Measurements from ENCODE around the gene UPK3BL2. TPM values are rescaled to one million over a fixed set of nuclear protein-coding genes. Genes with fewer than 3 reads are reported as not detected.
"Not testable (repeated sequence)": the region's sequence is repeated elsewhere in the genome, so short reads cannot be mapped to it uniquely, and the experiment has no call there.

The UPK3BL2 gene
- total RNA-seq, 2 experiments from 2014 or later, result 24.1 to 27.1 TPM

GRCh38 chr7:102503141-102503540 lies 40.4 kb downstream of the UPK3BL2 start:
- H3K4me3 Mint-ChIP-seq, ATAC-seq: not testable (repeated sequence)

GRCh38 chr7:102498321-102498720 lies 45.2 kb downstream of the UPK3BL2 start:
- DNase-seq; H3K4me3 Mint-ChIP-seq; H3K36me3 Mint-ChIP-seq (ENCODE audit: low read depth); ATAC-seq; H3K27ac Mint-ChIP-seq; H3K4me1 Mint-ChIP-seq (ENCODE audit: low read depth); POLR2A ChIA-PET; CTCF ChIA-PET; H3K27me3 Mint-ChIP-seq (ENCODE audit: low read depth); H3K9me3 Mint-ChIP-seq (ENCODE audit: insufficient read depth): not testable (repeated sequence)

More at GRCh38 chr7:102503141-102503540, 40.4 kb downstream of the UPK3BL2 start:
- H3K27me3 Mint-ChIP-seq (ENCODE audit: low read depth); POLR2A ChIA-PET; H3K9me3 Mint-ChIP-seq (ENCODE audit: insufficient read depth); H3K4me1 Mint-ChIP-seq (ENCODE audit: low read depth); CTCF ChIA-PET; H3K27ac Mint-ChIP-seq; H3K36me3 Mint-ChIP-seq (ENCODE audit: low read depth); DNase-seq: not testable (repeated sequence)

- H3K9me3 Mint-ChIP-seq (ENCODE audit: insufficient read depth); ATAC-seq; H3K27me3 Mint-ChIP-seq (ENCODE audit: low read depth); H3K4me1 Mint-ChIP-seq (ENCODE audit: low read depth); CTCF ChIA-PET; H3K27ac Mint-ChIP-seq; H3K36me3 Mint-ChIP-seq (ENCODE audit: low read depth); DNase-seq; POLR2A ChIA-PET; H3K4me3 Mint-ChIP-seq: not testable (repeated sequence)
Observed at GRCh38 chr7:102497308-102497707, 46.2 kb downstream of the UPK3BL2 start.

- H3K4me3 Mint-ChIP-seq; H3K9me3 Mint-ChIP-seq (ENCODE audit: insufficient read depth); H3K4me1 Mint-ChIP-seq (ENCODE audit: low read depth); CTCF ChIA-PET; ATAC-seq; DNase-seq; H3K36me3 Mint-ChIP-seq (ENCODE audit: low read depth); H3K27me3 Mint-ChIP-seq (ENCODE audit: low read depth); H3K27ac Mint-ChIP-seq; POLR2A ChIA-PET: not testable (repeated sequence)
Observed at GRCh38 chr7:102496861-102497260, 46.6 kb downstream of the UPK3BL2 start.

- H3K27ac Mint-ChIP-seq; H3K4me3 Mint-ChIP-seq; H3K4me1 Mint-ChIP-seq (ENCODE audit: low read depth); POLR2A ChIA-PET; CTCF ChIA-PET; H3K9me3 Mint-ChIP-seq (ENCODE audit: insufficient read depth); DNase-seq; H3K36me3 Mint-ChIP-seq (ENCODE audit: low read depth); H3K27me3 Mint-ChIP-seq (ENCODE audit: low read depth): not testable (repeated sequence)
- ATAC-seq, result peak; percentile 79
Observed at GRCh38 chr7:102494473-102495149, 48.9 kb downstream of the UPK3BL2 start.

GRCh38 chr7:102494026-102494425 lies 49.5 kb downstream of the UPK3BL2 start:
- peak overlapping the region; percentile 71 for H3K27ac Mint-ChIP-seq
- CTCF ChIA-PET; H3K9me3 Mint-ChIP-seq (ENCODE audit: insufficient read depth); POLR2A ChIA-PET; H3K36me3 Mint-ChIP-seq (ENCODE audit: low read depth); H3K4me1 Mint-ChIP-seq (ENCODE audit: low read depth); H3K27me3 Mint-ChIP-seq (ENCODE audit: low read depth): not testable (repeated sequence)
- peak; percentile 22 for ATAC-seq
- peak overlapping the region; percentile 43 for H3K4me3 Mint-ChIP-seq
- DNase-seq, result peak; percentile 73

GRCh38 chr7:102493220-102493935 lies 50.1 kb downstream of the UPK3BL2 start:
- H3K9me3 Mint-ChIP-seq (ENCODE audit: insufficient read depth); DNase-seq; H3K36me3 Mint-ChIP-seq (ENCODE audit: low read depth); H3K4me3 Mint-ChIP-seq; H3K4me1 Mint-ChIP-seq (ENCODE audit: low read depth); CTCF ChIA-PET; POLR2A ChIA-PET; H3K27ac Mint-ChIP-seq; H3K27me3 Mint-ChIP-seq (ENCODE audit: low read depth): not testable (repeated sequence)
- ATAC-seq, result peak; percentile 45

GRCh38 chr7:102490529-102491075 lies 52.9 kb downstream of the UPK3BL2 start:
- H3K4me3 Mint-ChIP-seq; CTCF ChIA-PET; H3K9me3 Mint-ChIP-seq (ENCODE audit: insufficient read depth); H3K27ac Mint-ChIP-seq; POLR2A ChIA-PET; H3K36me3 Mint-ChIP-seq (ENCODE audit: low read depth); H3K4me1 Mint-ChIP-seq (ENCODE audit: low read depth); H3K27me3 Mint-ChIP-seq (ENCODE audit: low read depth): not testable (repeated sequence)
- DNase-seq, result peak; percentile 78
- ATAC-seq, result peak; percentile 55

Other genes with a start within 250 kb of the UPK3BL2 start
- gene SPDYE6, start 187.3 kb downstream of the UPK3BL2 start, total RNA-seq, result not detected
- gene PRKRIP1, start 147.3 kb downstream of the UPK3BL2 start, total RNA-seq, result 10 to 100 TPM; 26.8 to 28.1 TPM
- gene ORAI2, start 110.1 kb downstream of the UPK3BL2 start, total RNA-seq, result 10 to 100 TPM; 72.5 to 72.8 TPM
- 10 to 100 TPM; 10.8 to 11.1 TPM for gene ALKBH4, start 78.8 kb downstream of the UPK3BL2 start, total RNA-seq
- gene LRWD1, start 78.7 kb downstream of the UPK3BL2 start, total RNA-seq, result 10 to 100 TPM; 16.7 to 21.7 TPM
- 10 to 100 TPM; 55.7 to 62.0 TPM for gene POLR2J, start 64.8 kb downstream of the UPK3BL2 start, total RNA-seq
- 10 to 100 TPM; 18.9 to 21.1 TPM for gene RASA4B, start 25.9 kb downstream of the UPK3BL2 start, total RNA-seq
- gene SPDYE2, start 7.5 kb upstream of the UPK3BL2 start, total RNA-seq, result under 1 TPM in 1 of 2 experiments, not detected in 1; 0.31 TPM
- gene POLR2J3, start 28.9 kb upstream of the UPK3BL2 start, total RNA-seq, result 10 to 100 TPM; 52.4 to 59.4 TPM
- 10 to 100 TPM; 59.0 to 61.8 TPM for gene RASA4, start 73.1 kb upstream of the UPK3BL2 start, total RNA-seq
- 10 to 100 TPM; 31.4 to 37.2 TPM for gene UPK3BL1, start 99.1 kb upstream of the UPK3BL2 start, total RNA-seq
- gene SPDYE2B, start 106.6 kb upstream of the UPK3BL2 start, total RNA-seq, result not detected
- 10 to 100 TPM; 19.4 to 20.6 TPM for gene POLR2J2, start 128.0 kb upstream of the UPK3BL2 start, total RNA-seq
- gene FAM185A, start 205.3 kb upstream of the UPK3BL2 start, total RNA-seq, result 10 to 100 TPM in 1 of 2 experiments, 1 to 10 TPM in 1; 9.4 to 10.5 TPM

All from activated CD8-positive, alpha-beta T cell treated with anti-CD3 and anti-CD28 coated beads, Interleukin-2, amount 10 ng/mL, durations not matched to agents 7 days and 5 days (primary cell).